SK-N-MC (cell line): ENCODE data around the gene SLC6A19.

Experiments
- DNase-seq: peaks from one replicate; pipeline ENCODE4 v3.0.0-alpha.2; 2011; ENCODE audit warnings: low read depth, low spot score
- H3K27ac ChIP-seq: fragments of 200-600 bp; sonication (generic); 2 replicates; pipeline ENCODE4 v1.5.1; 2016; ENCODE audit warnings: mixed run types
- H3K36me3 ChIP-seq: fragments of 200-600 bp; sonication (generic); 2 replicates; pipeline ENCODE4 v1.6.1; 2017; ENCODE audit warnings: antibody characterized with exemption, low read length, mixed read lengths; ENCODE audit not compliant: insufficient read depth
- H3K4me3 ChIP-seq: fragments of 200-600 bp; sonication (generic); 2 replicates; pipeline ENCODE4 v1.5.1; 2016
- H3K9ac ChIP-seq: fragments of 200-600 bp; sonication (generic); 2 replicates; pipeline ENCODE4 v1.8.0; 2017; ENCODE audit warnings: mixed run types, mixed read lengths; ENCODE audit not compliant: insufficient read length
- H3K9me3 ChIP-seq: fragments of 200-600 bp; sonication (generic); 2 replicates; pipeline ENCODE4 v1.6.1; 2017; ENCODE audit warnings: low read depth, mild to moderate bottlenecking, antibody characterized with exemption, low read length, moderate library complexity, mixed read lengths
- EZH2 ChIP-seq: fragments of 200-600 bp; sonication (generic); IDR thresholded peaks from one replicate; pipeline ENCODE4 v1.6.1; 2017; ENCODE audit warnings: antibody characterized with exemption
- FOXP2 ChIP-seq: optimal IDR thresholded peaks from 2 replicates; pipeline ENCODE3; 2011; ENCODE audit warnings: mild to moderate bottlenecking, moderate library complexity; ENCODE audit not compliant: insufficient read depth; ENCODE audit errors: extremely low read length, control extremely low read depth
- POLR2AphosphoS5 ChIP-seq: IDR thresholded peaks from 2 replicates; pipeline ENCODE4 v1.6.1; 2012; ENCODE audit warnings: mild to moderate bottlenecking, low read depth, low read length, borderline replicate concordance

The SLC6A19 gene

DNA sequence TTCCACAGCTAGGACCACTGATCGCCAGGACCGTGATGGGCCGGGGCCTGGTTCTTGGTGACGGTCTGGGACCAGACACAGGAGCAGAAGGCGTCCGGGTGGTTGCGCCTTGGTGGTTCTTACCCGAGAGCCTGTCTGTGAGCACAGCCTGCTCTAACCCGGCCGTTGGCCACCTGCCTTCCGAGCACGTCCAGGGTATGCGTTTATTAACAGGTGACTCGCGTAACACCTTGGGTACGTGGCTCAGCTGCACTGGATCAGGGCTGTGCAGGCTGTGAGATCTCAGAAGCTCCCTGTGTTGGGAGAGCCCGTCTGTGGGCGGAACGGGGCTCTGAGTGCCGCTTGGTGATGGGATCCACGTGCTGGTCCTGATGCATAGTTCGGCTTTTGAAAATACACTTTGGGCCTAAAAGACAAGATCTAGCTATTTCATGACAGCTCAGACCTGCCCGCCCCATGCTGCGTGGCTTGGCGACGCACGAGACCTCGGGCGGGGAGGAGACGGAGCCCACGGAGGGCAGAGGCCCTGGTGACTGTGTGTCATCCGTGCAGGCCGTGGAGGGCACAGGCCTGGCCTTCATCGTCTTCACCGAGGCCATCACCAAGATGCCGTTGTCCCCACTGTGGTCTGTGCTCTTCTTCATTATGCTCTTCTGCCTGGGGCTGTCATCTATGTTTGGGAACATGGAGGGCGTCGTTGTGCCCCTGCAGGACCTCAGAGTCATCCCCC is 17.1 kb downstream of the SLC6A19 start:
- Histone ChIP-seq H3K4me3 (no peak overlapping the region), H3K9me3 (no peaks in the 10 kb centered on the region), H3K36me3 (no peaks in the 10 kb centered on the region), H3K27ac (no peak overlapping the region), H3K9ac (no peak overlapping the region)
- no peak for DNase-seq
- TF ChIP-seq EZH2 (no peak), FOXP2 (no peak), POLR2AphosphoS5 (no peak)

DNA sequence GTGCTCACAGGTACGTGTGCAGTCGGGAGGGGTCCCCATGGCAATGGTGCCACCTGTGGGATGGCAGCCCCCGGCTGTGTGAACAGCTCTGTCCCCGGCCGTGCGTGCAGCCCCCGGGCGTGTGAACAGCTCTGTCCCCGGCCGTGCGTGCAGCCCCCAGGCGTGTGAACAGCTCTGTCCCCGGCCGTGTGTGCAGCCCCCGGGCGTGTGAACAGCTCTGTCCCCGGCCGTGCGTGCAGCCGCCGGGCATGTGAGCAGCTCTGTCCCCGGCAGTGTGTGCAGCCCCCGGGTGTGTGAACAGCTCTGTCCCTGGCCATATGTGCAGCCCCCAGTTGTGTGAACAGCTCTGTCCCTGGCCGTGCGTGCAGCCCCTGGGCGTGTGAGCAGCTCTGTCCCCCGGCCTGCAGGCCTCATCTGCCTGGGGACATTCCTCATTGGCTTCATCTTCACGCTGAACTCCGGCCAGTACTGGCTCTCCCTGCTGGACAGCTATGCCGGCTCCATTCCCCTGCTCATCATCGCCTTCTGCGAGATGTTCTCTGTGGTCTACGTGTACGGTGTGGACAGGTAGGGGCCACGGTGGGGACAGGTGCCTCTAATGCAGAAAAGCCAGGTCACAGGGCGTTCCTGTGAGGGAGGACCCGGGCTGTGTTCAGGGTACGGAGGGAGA is 17.8 kb downstream of the SLC6A19 start:
- no peak overlapping the region for H3K4me3 ChIP-seq
- H3K27ac ChIP-seq = no peak overlapping the region
- DNase-seq = no peak
- no peaks in the 10 kb centered on the region for H3K36me3 ChIP-seq
- no peak overlapping the region for H3K9ac ChIP-seq
- no peaks in the 10 kb centered on the region for H3K9me3 ChIP-seq
- TF ChIP-seq EZH2 (no peak), FOXP2 (no peak), POLR2AphosphoS5 (no peak)

DNA sequence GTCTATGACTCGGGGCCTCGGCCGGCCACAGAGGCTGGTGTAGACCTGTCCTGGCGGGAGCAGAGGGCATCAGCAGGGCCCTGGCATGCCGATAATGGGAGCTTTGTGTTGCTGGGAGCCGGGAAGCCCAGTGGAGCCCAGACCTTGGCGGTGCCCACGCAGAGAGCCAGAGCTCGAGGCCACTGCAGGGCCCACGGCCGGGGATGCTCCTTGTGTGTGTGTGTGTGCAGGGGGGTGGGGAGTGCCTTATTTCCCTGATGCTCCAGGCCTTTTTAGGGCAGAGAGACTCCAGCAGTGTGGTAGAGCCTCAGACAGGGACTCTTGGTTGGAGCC is 18.3 kb downstream of the SLC6A19 start:
- Histone ChIP-seq H3K36me3 (no peaks in the 10 kb centered on the region), H3K4me3 (no peak overlapping the region), H3K9me3 (no peaks in the 10 kb centered on the region), H3K27ac (no peak overlapping the region), H3K9ac (no peak overlapping the region)
- DNase-seq = no peak
- no peak for TF ChIP-seq POLR2AphosphoS5

DNA sequence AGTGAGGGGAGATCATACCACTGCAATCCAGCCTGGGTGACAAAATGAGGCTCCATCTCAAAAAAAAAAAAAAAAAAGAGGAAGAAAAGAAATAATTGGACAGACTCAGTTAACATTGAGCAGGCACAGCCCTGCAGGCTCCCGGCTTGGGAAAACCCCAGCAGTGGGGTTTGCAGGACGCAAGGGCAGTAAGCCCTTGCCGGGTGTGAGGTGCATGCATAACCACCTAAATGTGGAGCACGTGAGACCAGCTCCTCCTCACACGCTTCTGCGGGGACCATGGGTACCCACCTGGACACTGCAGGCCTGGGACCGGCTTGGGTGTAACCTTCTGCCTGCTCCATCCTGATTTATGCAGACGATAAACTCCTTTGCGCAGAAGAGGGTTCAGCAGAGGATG is 19.0 kb downstream of the SLC6A19 start:
- DNase-seq = no peak
- H3K27ac ChIP-seq = no peak overlapping the region
- TF ChIP-seq POLR2AphosphoS5 (no peak), FOXP2 (no peak), EZH2 (no peak)
- no peaks in the 10 kb centered on the region for H3K9me3 ChIP-seq
- no peak overlapping the region for H3K9ac ChIP-seq
- H3K36me3 ChIP-seq = no peaks in the 10 kb centered on the region
- no peak overlapping the region for H3K4me3 ChIP-seq

GRCh38 chr5:1220831-1221230 is 19.4 kb downstream of the SLC6A19 start:
- TF ChIP-seq POLR2AphosphoS5 (no peak), FOXP2 (no peak), EZH2 (no peak)
- no peak overlapping the region for H3K27ac ChIP-seq
- DNase-seq = no peak

DNA sequence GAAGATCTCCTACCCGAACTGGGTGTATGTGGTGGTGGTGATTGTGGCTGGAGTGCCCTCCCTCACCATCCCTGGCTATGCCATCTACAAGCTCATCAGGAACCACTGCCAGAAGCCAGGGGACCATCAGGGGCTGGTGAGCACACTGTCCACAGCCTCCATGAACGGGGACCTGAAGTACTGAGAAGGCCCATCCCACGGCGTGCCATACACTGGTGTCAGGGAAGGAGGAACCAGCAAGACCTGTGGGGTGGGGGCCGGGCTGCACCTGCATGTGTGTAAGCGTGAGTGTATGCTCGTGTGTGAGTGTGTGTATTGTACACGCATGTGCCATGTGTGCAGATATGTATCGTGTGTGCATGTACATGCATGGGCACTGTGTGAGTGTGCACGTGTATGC is 20.3 kb downstream of the SLC6A19 start:
- TF ChIP-seq POLR2AphosphoS5 (no peak), FOXP2 (no peak), EZH2 (no peak)

More at GRCh38 chr5:1220831-1221230, 19.4 kb downstream of the SLC6A19 start:
- Histone ChIP-seq H3K9ac (no peak overlapping the region), H3K36me3 (no peaks in the 10 kb centered on the region), H3K4me3 (no peak overlapping the region), H3K9me3 (no peaks in the 10 kb centered on the region)

DNA sequence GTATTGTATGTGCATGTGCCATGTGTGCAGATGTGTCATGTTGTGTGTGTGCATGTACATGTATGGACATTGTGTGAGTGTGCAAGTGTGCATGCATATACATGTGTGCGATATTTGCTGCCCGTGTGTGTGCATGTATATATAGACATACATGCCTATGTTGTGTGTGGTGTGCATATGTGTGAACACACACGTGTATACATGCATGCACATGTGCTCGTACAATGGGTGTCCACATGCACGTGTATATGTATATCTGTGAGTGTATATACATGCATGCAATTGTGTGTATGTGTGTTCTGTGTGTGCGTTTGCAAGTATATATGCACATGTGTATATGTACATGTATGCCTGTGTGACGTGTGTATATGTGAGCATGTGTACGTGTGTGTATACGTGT is 20.8 kb downstream of the SLC6A19 start:
- DNase-seq = no peak
- Histone ChIP-seq H3K36me3 (no peaks in the 10 kb centered on the region), H3K9me3 (no peaks in the 10 kb centered on the region), H3K27ac (no peak overlapping the region), H3K4me3 (no peak overlapping the region), H3K9ac (no peak overlapping the region)
- no peak for TF ChIP-seq FOXP2
- TF ChIP-seq EZH2 = no peak
- no peak for TF ChIP-seq POLR2AphosphoS5

More for the DNA sequence above, 20.3 kb downstream of the SLC6A19 start:
- DNase-seq = no peak
- Histone ChIP-seq H3K27ac (no peak overlapping the region), H3K36me3 (no peaks in the 10 kb centered on the region), H3K9ac (no peak overlapping the region), H3K9me3 (no peaks in the 10 kb centered on the region), H3K4me3 (no peak overlapping the region)

- TF ChIP-seq EZH2 = no peak
- TF ChIP-seq FOXP2 = no peak
- no peak for TF ChIP-seq POLR2AphosphoS5
Measured at GRCh38 chr5:1222621-1223277, 21.4 kb downstream of the SLC6A19 start.

More at GRCh38 chr5:1222621-1223277, 21.4 kb downstream of the SLC6A19 start:
- no peak overlapping the region for H3K9ac ChIP-seq
- H3K36me3 ChIP-seq = no peaks in the 10 kb centered on the region
- no peak overlapping the region for H3K27ac ChIP-seq
- no peak for DNase-seq
- H3K4me3 ChIP-seq = no peak overlapping the region
- no peaks in the 10 kb centered on the region for H3K9me3 ChIP-seq
